ENCODE data around the gene DNAH3.
"Not testable (repeated sequence)": the region's sequence is repeated elsewhere in the genome, so short reads cannot be mapped to it uniquely, and the experiment has no call there.

Gene DNAH3

DNA sequence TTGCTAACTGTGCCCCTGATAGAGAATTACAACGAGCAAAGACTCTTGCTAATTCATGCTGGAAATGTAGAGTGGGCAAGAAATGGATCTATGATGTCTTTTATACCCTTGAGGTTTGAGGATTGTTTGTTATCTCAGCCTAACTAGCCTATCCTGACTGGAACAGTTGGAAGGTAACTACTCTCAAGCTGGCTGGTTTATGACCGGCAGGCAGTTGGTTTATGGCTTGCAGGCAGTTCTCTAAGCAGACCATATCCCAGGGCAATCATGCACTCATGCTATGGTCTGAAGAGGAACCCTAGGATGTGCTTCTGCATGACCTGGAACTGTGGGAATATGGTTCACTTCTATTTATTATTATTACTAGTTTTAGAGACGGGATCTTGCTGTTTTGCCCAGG, 201.0 kb downstream of the DNAH3 start:
- POLR2A ChIA-PET: no interaction called here
- H3K4me3 ChIP-seq (ENCODE audit: low read depth, low read length): no peak overlapping the region
- no peak for DNase-seq (ENCODE audit: low read depth, low spot score)
- CTCF ChIA-PET: interaction anchor here (3.5 kb wide), 1 partner anchor 100 kb away, joined by 14 read pairs; no protein-coding TSS in a partner anchor
- TF ChIP-seq, protein P1, sequence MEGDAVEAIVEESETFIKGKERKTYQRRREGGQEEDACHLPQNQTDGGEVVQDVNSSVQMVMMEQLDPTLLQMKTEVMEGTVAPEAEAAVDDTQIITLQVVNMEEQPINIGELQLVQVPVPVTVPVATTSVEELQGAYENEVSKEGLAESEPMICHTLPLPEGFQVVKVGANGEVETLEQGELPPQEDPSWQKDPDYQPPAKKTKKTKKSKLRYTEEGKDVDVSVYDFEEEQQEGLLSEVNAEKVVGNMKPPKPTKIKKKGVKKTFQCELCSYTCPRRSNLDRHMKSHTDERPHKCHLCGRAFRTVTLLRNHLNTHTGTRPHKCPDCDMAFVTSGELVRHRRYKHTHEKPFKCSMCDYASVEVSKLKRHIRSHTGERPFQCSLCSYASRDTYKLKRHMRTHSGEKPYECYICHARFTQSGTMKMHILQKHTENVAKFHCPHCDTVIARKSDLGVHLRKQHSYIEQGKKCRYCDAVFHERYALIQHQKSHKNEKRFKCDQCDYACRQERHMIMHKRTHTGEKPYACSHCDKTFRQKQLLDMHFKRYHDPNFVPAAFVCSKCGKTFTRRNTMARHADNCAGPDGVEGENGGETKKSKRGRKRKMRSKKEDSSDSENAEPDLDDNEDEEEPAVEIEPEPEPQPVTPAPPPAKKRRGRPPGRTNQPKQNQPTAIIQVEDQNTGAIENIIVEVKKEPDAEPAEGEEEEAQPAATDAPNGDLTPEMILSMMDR (IDR thresholded peaks at IDR 0.05; ENCODE audit: insufficient read depth, low read length, missing control alignments): no peak

DNA sequence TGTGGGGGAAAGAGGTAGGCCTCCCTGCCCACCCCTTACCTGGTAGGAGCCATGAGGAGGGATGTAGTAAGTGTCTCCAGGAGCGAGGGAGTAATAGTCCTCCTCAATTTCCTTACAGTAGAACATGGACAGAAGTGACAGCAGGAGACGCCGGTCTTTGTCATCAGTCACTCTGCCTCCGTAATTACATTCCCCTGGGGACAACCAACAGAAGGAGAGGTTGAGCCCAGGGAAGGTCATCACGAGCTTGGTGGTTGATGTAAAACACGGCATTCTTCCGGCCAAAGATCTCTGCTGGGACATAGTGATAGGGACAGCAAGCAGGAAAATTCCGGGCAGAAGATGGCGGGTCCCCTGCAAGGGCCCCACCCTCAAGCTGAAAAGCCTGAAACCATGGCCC, 202.2 kb downstream of the DNAH3 start:
- CTCF ChIA-PET: interaction anchor here (0.7 to 3.5 kb wide), 2 partner anchors 96 to 99 kb away, joined by 3 to 14 read pairs; no protein-coding TSS in a partner anchor
- TF ChIP-seq, protein P1 (IDR thresholded peaks at IDR 0.05; ENCODE audit: insufficient read depth, low read length, missing control alignments): no peak
- no peak overlapping the region for H3K4me3 ChIP-seq (ENCODE audit: low read depth, low read length)
- no peak for DNase-seq (ENCODE audit: low read depth, low spot score)
- POLR2A ChIA-PET: no interaction called here

DNA sequence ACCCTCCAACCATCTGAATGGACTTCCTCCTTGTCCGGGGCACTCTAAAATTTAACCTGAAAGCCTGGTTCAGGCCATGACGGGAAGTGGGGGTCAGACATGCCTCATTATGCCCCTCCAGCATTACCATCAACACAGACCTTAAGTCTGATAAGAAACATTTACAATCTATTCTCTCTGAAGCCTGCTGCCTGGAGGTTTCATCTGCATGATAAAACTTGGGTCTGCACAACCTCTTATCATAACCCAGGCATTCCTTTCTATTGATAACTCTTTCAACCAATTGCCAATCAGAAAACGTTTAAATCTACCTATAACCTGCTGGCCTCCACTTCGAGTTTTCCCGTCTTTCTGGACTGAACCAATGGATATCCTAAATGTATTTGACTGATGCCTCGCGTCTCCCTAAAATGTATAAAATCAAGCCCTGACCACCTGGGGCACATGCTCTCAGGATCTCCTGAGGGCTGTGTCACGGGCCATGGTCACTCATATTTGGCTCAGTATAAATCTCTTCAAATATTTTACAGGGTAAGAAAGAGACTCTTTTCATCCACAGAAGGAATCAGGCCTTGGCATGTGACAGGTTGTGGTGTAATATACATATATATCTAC, 204.5 kb downstream of the DNAH3 start:
- CTCF ChIA-PET: no interaction called here
- H3K4me3 ChIP-seq (ENCODE audit: low read depth, low read length): no peak overlapping the region
- no peak for DNase-seq (ENCODE audit: low read depth, low spot score)
- TF ChIP-seq, protein P1 (IDR thresholded peaks at IDR 0.05; ENCODE audit: insufficient read depth, low read length, missing control alignments): no peak
- POLR2A ChIA-PET: no interaction called here

DNA sequence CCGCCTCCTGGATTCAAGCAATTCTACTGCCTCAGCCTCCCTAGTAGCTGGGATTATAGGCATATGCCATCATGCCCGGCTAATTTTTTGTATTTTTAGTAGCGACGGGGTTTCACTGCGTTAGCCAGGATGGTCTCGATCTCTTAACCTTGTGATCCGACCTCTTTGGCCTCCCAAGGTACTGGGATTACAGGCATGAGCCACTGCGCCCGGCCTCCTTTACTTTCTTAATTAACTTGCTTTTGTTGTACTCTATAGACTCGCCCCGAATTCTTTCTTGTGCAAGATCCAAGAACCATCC, 205.1 kb downstream of the DNAH3 start:
- DNase-seq (ENCODE audit: low read depth, low spot score); H3K4me3 ChIP-seq (ENCODE audit: low read depth, low read length); POLR2A ChIA-PET: not testable (repeated sequence)
- CTCF ChIA-PET: interaction anchor here (1.2 kb wide), 1 partner anchor 93 kb away, joined by 4 read pairs; no protein-coding TSS in a partner anchor

DNA sequence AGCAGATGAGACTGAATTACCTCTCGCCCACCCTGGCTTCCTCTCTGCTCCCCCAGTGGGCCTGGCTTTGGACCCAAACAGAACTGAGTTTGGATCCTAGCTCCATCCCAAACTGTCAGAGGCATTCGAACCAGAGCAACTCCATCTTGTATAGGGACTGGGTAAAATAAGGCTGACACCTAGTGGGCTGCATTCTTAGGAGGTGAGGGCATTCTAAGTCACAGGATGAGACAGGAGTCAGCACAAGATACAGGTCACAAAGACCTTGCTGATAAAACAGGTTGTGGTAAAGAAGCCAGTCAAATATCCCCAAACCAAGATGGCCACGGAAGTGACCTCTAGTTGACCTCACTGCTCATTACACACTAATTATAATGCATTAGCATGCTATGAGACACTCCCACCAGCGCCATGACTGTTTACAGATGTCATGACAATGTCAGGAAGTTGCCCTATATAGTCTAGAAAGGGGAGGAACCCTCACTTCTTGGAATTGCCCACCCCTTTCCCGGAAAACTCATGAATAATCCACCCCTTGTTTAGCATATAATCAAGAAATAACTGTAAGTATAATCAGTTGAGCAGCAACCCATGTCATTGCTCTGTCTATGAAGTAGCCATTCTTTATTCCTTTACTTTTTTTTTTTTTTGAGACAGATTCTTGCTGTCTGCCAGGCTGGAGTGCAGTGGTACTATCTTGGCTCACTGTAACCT, 205.6 kb downstream of the DNAH3 start:
- TF ChIP-seq, protein P1 (IDR thresholded peaks at IDR 0.05; ENCODE audit: insufficient read depth, low read length, missing control alignments): no peak
- no peak overlapping the region for H3K4me3 ChIP-seq (ENCODE audit: low read depth, low read length)
- CTCF ChIA-PET: interaction anchor here (1.0 to 2.3 kb wide), 3 partner anchors 13 to 95 kb away, joined by 3 to 15 read pairs (median 4); no protein-coding TSS in a partner anchor
- POLR2A ChIA-PET: no interaction called here
- no peak for DNase-seq (ENCODE audit: low read depth, low spot score)

DNA sequence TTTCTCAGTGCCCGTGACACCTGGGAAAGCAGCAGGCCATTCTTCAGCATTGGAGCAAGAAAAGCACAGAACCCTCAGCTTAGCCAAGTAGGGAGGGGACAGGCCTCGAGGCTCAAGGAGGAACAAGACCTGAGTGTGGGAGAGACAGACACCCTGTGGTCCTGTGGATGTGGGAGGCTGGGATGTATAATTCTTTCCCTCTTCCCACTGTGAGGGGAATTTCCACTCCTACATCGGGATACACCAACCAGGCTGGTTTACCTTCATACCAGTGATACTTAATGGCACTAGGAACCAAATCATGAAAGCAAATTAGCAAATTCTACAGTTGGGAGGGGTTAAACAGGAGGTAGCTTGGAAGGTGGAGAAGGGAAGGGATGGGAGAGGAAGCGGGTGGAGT, 208.4 kb downstream of the DNAH3 start:
- ChIA-PET CTCF (no interaction called here), POLR2A (no interaction called here)
- DNase-seq (ENCODE audit: low read depth, low spot score): no peak
- no peak overlapping the region for H3K4me3 ChIP-seq (ENCODE audit: low read depth, low read length)
- TF ChIP-seq, protein P1 (IDR thresholded peaks at IDR 0.05; ENCODE audit: insufficient read depth, low read length, missing control alignments): no peak

DNA sequence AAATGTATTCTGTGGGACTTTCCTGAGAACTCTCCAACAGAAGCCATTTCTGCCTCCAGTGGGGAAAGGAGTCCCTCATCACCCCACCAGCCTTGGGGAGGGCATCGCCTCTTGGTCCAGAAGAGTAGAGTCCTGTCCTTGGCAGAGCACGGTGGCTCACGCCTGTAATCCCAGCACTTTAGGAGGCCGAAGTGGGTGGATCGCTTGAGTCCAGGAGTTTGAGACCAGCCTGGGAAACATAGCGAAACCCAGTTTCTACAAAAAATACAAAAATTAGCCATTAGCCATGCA, 209.1 kb downstream of the DNAH3 start:
- POLR2A ChIA-PET: no interaction called here
- no peak overlapping the region for H3K4me3 ChIP-seq (ENCODE audit: low read depth, low read length)
- CTCF ChIA-PET: no interaction called here
- TF ChIP-seq, protein P1 (IDR thresholded peaks at IDR 0.05; ENCODE audit: insufficient read depth, low read length, missing control alignments): no peak
- no peak for DNase-seq (ENCODE audit: low read depth, low spot score)
